Panc1 (cell line): Measurements from ENCODE around the gene CIROP. TPM values are rescaled to one million over a fixed set of nuclear protein-coding genes. Genes with fewer than 3 reads are reported as not detected.
A peak's percentile ranks its signal among the peaks of the same experiment; 100 is the strongest.

Experiments
- ATAC-seq: fragments of 200-7000 bp; cut with Tn5 transposase; 2 replicates; pipeline ENCODE4 v1.9.1; 2020; ENCODE audit warnings: mild to moderate bottlenecking, moderate library complexity
- BruUV-seq: library from RNA; stranded (reverse); fragments of 400-500 nt; replicated peaks from 2 replicates; lab custom pipeline; 2021; lab: Mats Ljungman, UMichigan
- CTCF ChIA-PET: fragments of 300-600 bp; sonication (Branson Sonifier 250); formaldehyde crosslinking; loops from one replicate; lab custom pipeline; 2022; ENCODE audit warnings: antibody characterized with exemption; lab: Charles Lee
- POLR2A ChIA-PET: fragments of 300-600 bp; sonication (Branson Sonifier 250); formaldehyde crosslinking; loops from one replicate; lab custom pipeline; 2022; ENCODE audit warnings: antibody characterized with exemption; lab: Charles Lee
- DNase-seq: peaks from one replicate; pipeline ENCODE4 v3.0.0-alpha.2; 2010; ENCODE audit warnings: low read depth, low spot score
- H3K27ac ChIP-seq: 2 replicates; pipeline ENCODE4 v1.5.1; 2011; ENCODE audit warnings: mild to moderate bottlenecking, low read length, inconsistent platforms
- H3K27me3 ChIP-seq: fragments of 200-500 bp; sonication (Bioruptor generic); 2 replicates; pipeline ENCODE4 v1.6.0; 2014; ENCODE audit warnings: low read length, inconsistent platforms; ENCODE audit not compliant: control insufficient read depth, insufficient read depth
- H3K36me3 ChIP-seq: fragments of 200-500 bp; sonication (Bioruptor generic); 2 replicates; pipeline ENCODE4 v1.5.1; 2014; ENCODE audit warnings: inconsistent platforms, mild to moderate bottlenecking, low read length, moderate library complexity; ENCODE audit not compliant: control insufficient read depth, insufficient read depth
- H3K4me1 ChIP-seq: 2 replicates; pipeline ENCODE4 v1.5.1; 2011; ENCODE audit warnings: inconsistent platforms, mild to moderate bottlenecking, low read length, moderate library complexity; ENCODE audit not compliant: control insufficient read depth, insufficient read depth
- H3K4me3 ChIP-seq, 2 experiments: 2 replicates each; pipeline ENCODE4 v1.5.1; 2011 to 2012; ENCODE audit warnings: low read depth in 2 of 2, low read length in 2 of 2, mild to moderate bottlenecking in 2 of 2, inconsistent platforms in 1 of 2, moderate library complexity in 1 of 2
- H3K9me3 ChIP-seq: fragments of 200-500 bp; sonication (Bioruptor generic); 2 replicates; pipeline ENCODE4 v1.5.1; 2014; ENCODE audit warnings: low read depth, mild to moderate bottlenecking, inconsistent platforms, low read length, moderate library complexity; ENCODE audit not compliant: control insufficient read depth, insufficient read depth
- POLR2AphosphoS5 ChIP-seq: IDR thresholded peaks from 2 replicates; pipeline ENCODE4 v1.6.1; 2012; ENCODE audit warnings: mild to moderate bottlenecking, low read depth, low read length, moderate library complexity
- SIN3A ChIP-seq: IDR thresholded peaks from 2 replicates; pipeline ENCODE4 v1.6.1; 2012; ENCODE audit warnings: low read depth, mild to moderate bottlenecking, low read length, moderate library complexity, borderline replicate concordance; ENCODE audit not compliant: insufficient read depth
- TCF7L2 ChIP-seq: IDR thresholded peaks from 2 replicates; pipeline ENCODE4 v1.6.1; 2011; ENCODE audit warnings: mild to moderate bottlenecking, low read depth, low read length, inconsistent platforms
- in situ Hi-C: cut with HindIII; loops from 2 replicates; pipeline ENCODE4 v1.10.0; 2016; ENCODE audit warnings: low sequenced_read_pairs, low pct_unique_long_range_greater_than_20kb
- intact Hi-C: fragments of 100-400 bp; cut with micrococcal nuclease; formaldehyde crosslinking; loops from one replicate; pipeline ENCODE4 v1.10.0; 2022; ENCODE audit not compliant: unreplicated experiment
- total RNA-seq: library from RNA; stranded (reverse); gene quantifications from one replicate; pipeline ENCODE4 v1.2.1, GENCODE V29; 2021; ENCODE audit not compliant: unreplicated experiment
- TF ChIP-seq, protein P1 (sequence below), 2 experiments: IDR thresholded peaks; 2 replicates each; pipeline ENCODE4 v1.6.1; 2011 to 2012; ENCODE audit warnings: low read depth in 2 of 2, control low read depth in 1 of 2, low read length in 1 of 2, mild to moderate bottlenecking in 1 of 2, moderate library complexity in 1 of 2; ENCODE audit not compliant: insufficient read depth in 1 of 2
- TF ChIP-seq, protein P2 (sequence below): fragments of 450-650 bp; IDR thresholded peaks from 2 replicates; pipeline ENCODE4 v1.5.1; 2017; ENCODE audit warnings: mild to moderate bottlenecking

CIROP gene
- total RNA-seq, 1 experiment from 2014 or later, result not detected

DNA sequence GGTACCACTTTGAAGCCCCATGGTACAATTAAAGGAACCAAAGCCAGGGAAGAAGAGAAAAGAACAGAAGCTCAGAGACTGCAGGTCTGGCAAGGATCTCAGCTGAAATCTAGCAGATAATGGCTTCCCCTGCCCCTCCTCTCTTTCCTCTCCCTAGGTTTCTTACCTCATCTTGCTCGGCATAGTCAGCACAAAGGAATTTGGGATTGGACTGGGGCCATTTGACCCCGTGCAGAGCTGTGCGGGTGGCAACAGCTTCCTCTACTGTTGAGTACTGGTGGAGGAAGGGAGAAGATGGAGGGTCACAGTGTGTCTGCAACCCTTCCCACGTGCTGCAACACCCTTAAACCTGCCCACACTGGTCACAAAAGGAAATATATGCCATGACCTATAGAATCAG, 42.8 kb downstream of the CIROP start:
- intact Hi-C loops (no loop called here), in situ Hi-C loops (no loop called here)
- ChIA-PET CTCF (interaction anchor here (0.6 to 1.2 kb wide), 3 partner anchors 76 to 283 kb away, joined by 4 to 7 read pairs (median 5); no protein-coding TSS in a partner anchor), POLR2A (interaction anchor here (0.7 kb wide), 1 partner anchor 77 kb away, joined by 13 read pairs; no protein-coding TSS in a partner anchor)
- ATAC-seq (peak; percentile 42), DNase-seq (peak; percentile 77)
- peaks cover 27% of the 10 kb centered on the region for H3K36me3 ChIP-seq
- TF ChIP-seq TCF7L2 (no peak), SIN3A (no peak), POLR2AphosphoS5 (no peak)
- TF ChIP-seq, protein P1, sequence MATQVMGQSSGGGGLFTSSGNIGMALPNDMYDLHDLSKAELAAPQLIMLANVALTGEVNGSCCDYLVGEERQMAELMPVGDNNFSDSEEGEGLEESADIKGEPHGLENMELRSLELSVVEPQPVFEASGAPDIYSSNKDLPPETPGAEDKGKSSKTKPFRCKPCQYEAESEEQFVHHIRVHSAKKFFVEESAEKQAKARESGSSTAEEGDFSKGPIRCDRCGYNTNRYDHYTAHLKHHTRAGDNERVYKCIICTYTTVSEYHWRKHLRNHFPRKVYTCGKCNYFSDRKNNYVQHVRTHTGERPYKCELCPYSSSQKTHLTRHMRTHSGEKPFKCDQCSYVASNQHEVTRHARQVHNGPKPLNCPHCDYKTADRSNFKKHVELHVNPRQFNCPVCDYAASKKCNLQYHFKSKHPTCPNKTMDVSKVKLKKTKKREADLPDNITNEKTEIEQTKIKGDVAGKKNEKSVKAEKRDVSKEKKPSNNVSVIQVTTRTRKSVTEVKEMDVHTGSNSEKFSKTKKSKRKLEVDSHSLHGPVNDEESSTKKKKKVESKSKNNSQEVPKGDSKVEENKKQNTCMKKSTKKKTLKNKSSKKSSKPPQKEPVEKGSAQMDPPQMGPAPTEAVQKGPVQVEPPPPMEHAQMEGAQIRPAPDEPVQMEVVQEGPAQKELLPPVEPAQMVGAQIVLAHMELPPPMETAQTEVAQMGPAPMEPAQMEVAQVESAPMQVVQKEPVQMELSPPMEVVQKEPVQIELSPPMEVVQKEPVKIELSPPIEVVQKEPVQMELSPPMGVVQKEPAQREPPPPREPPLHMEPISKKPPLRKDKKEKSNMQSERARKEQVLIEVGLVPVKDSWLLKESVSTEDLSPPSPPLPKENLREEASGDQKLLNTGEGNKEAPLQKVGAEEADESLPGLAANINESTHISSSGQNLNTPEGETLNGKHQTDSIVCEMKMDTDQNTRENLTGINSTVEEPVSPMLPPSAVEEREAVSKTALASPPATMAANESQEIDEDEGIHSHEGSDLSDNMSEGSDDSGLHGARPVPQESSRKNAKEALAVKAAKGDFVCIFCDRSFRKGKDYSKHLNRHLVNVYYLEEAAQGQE (IDR thresholded peaks at IDR 0.05; ENCODE audit: insufficient read depth in 1 of 2, low read depth in 2 of 2, low read length in 1 of 2), result no peak
- TF ChIP-seq, protein P2, sequence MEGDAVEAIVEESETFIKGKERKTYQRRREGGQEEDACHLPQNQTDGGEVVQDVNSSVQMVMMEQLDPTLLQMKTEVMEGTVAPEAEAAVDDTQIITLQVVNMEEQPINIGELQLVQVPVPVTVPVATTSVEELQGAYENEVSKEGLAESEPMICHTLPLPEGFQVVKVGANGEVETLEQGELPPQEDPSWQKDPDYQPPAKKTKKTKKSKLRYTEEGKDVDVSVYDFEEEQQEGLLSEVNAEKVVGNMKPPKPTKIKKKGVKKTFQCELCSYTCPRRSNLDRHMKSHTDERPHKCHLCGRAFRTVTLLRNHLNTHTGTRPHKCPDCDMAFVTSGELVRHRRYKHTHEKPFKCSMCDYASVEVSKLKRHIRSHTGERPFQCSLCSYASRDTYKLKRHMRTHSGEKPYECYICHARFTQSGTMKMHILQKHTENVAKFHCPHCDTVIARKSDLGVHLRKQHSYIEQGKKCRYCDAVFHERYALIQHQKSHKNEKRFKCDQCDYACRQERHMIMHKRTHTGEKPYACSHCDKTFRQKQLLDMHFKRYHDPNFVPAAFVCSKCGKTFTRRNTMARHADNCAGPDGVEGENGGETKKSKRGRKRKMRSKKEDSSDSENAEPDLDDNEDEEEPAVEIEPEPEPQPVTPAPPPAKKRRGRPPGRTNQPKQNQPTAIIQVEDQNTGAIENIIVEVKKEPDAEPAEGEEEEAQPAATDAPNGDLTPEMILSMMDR, result no peak
- no TSS peak for BruUV-seq
- no peaks in the 10 kb centered on the region for H3K9me3 ChIP-seq
- H3K4me3 ChIP-seq, result no peak overlapping the region
- H3K4me1 ChIP-seq, result peaks cover 15% of the 10 kb centered on the region
- no peaks in the 10 kb centered on the region for H3K27me3 ChIP-seq
- peak overlapping the region; percentile 68 for H3K27ac ChIP-seq

DNA sequence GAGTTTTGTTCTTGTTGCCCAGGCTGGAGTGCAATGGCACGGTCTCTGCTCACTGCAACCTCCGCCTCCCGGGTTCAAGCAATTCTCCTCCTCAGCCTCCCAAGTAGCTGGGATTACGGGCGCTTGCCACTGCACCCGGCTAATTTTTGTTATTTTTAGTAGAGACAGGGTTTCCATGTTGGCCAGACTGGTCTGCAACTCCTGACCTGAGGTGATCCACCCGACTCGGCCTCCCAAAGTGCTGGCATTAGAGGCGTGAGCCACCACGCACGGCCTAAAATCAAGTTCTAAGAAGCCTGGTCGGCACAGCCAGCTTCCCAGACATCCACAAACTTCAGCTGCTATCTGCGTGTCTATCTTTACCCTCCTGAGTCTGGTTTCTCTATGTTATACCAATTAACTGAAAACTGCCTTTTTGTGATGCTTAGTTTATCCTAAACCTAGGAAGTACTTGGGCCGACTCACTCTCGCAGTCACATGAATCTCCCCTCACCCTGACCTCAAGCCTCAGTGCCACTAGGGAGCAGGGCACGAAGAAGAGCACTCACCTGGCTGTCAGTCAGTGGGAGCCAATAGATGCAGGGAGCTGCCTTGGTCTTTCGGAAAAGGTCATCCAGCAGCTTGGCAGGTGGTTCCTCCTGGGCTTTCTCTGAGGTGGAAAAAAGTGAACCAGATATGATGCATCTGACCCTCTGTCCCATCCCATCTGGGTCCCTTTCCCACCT, 44.1 kb downstream of the CIROP start:
- no peak for TF ChIP-seq POLR2AphosphoS5
- TF ChIP-seq TCF7L2, result no peak
- TF ChIP-seq, protein P2, result no peak
- TF ChIP-seq, protein P1 (IDR thresholded peaks at IDR 0.05; ENCODE audit: insufficient read depth in 1 of 2, low read depth in 2 of 2, low read length in 1 of 2), result no peak
- no peak for TF ChIP-seq SIN3A
- ATAC-seq, result no peak
- Histone ChIP-seq H3K27me3 (no peaks in the 10 kb centered on the region), H3K27ac (no peak overlapping the region), H3K9me3 (no peaks in the 10 kb centered on the region), H3K4me1 (peaks cover 18% of the 10 kb centered on the region), H3K4me3 (no peak overlapping the region), H3K36me3 (peaks cover 27% of the 10 kb centered on the region)
- DNase-seq, result no peak
- in situ Hi-C loops (no loop called here), intact Hi-C loops (no loop called here)
- no TSS peak for BruUV-seq
- ChIA-PET POLR2A (interaction anchor here (0.6 kb wide), 1 partner anchor 54 kb away, joined by 3 read pairs; no protein-coding TSS in a partner anchor), CTCF (interaction anchor here (0.6 to 1.1 kb wide), 2 partner anchors 78 to 84 kb away, joined by 3 read pairs; no protein-coding TSS in a partner anchor)
